Caco-2 (cell line): ENCODE data around the gene NXNL1. TPM values are rescaled to one million over a fixed set of nuclear protein-coding genes. Genes with fewer than 3 reads are reported as not detected.
"Not testable (repeated sequence)": the region's sequence is repeated elsewhere in the genome, so short reads cannot be mapped to it uniquely, and the experiment has no call there.

Source experiments
- BruUV-seq: library from RNA; stranded (reverse); fragments of 400-500 nt; replicated peaks from 2 replicates; lab custom pipeline; 2021; lab: Mats Ljungman, UMichigan
- CTCF ChIA-PET: fragments of 300-600 bp; sonication (Branson Sonifier 250); formaldehyde crosslinking; loops from one replicate; lab custom pipeline; 2022; ENCODE audit warnings: antibody characterized with exemption; lab: Charles Lee
- POLR2A ChIA-PET: fragments of 300-600 bp; sonication (Branson Sonifier 250); formaldehyde crosslinking; loops from one replicate; lab custom pipeline; 2022; ENCODE audit warnings: antibody characterized with exemption; lab: Charles Lee
- DNase-seq, 2 experiments: peaks; one replicate each; pipeline versions ENCODE4 v3.0.0 to v3.0.0-alpha.2; 2020 to 2022
- H3K27me3 ChIP-seq: replicated peaks from 2 replicates; pipeline ENCODE4 v1.6.0; 2011; ENCODE audit warnings: low read length; ENCODE audit not compliant: control insufficient read depth, insufficient read depth
- H3K36me3 ChIP-seq: 2 replicates; pipeline ENCODE4 v1.5.1; 2011; ENCODE audit warnings: low read length; ENCODE audit not compliant: control insufficient read depth, insufficient read depth
- H3K4me1 ChIP-seq: fragments of 250-450 bp; sonication (Bioruptor Pico); 2 replicates; pipeline ENCODE4 v1.5.1; 2020; ENCODE audit warnings: mild to moderate bottlenecking
- H3K4me3 ChIP-seq: 2 replicates; pipeline ENCODE4 v1.5.1; 2011; ENCODE audit warnings: low read depth, mild to moderate bottlenecking, control low read depth, low read length
- H3K9me3 ChIP-seq: fragments of 250-450 bp; sonication (Bioruptor Pico); 2 replicates; pipeline ENCODE4 v1.5.1; 2020; ENCODE audit warnings: mild to moderate bottlenecking, moderate library complexity
- H3K27ac Mint-ChIP-seq: one replicate; pipeline ENCODE4 v1.8.0; 2022; ENCODE audit warnings: mixed read lengths; ENCODE audit not compliant: unreplicated experiment
- H3K27me3 Mint-ChIP-seq: one replicate; pipeline ENCODE4 v1.8.0; 2022; ENCODE audit warnings: mixed read lengths; ENCODE audit not compliant: insufficient read depth, unreplicated experiment
- H3K36me3 Mint-ChIP-seq: one replicate; pipeline ENCODE4 v1.8.0; 2022; ENCODE audit warnings: mild to moderate bottlenecking, mixed read lengths; ENCODE audit not compliant: insufficient read depth, unreplicated experiment
- H3K4me1 Mint-ChIP-seq: one replicate; pipeline ENCODE4 v1.8.0; 2022; ENCODE audit warnings: low read depth, mixed read lengths; ENCODE audit not compliant: unreplicated experiment
- H3K4me3 Mint-ChIP-seq: one replicate; pipeline ENCODE4 v1.8.0; 2022; ENCODE audit warnings: mild to moderate bottlenecking, moderate library complexity, mixed read lengths; ENCODE audit not compliant: unreplicated experiment
- H3K9me3 Mint-ChIP-seq: one replicate; pipeline ENCODE4 v1.8.0; 2022; ENCODE audit warnings: mixed read lengths; ENCODE audit not compliant: unreplicated experiment
- intact Hi-C: fragments of 100-400 bp; cut with micrococcal nuclease; formaldehyde crosslinking; loops from one replicate; pipeline ENCODE4 v1.10.0; 2022; ENCODE audit not compliant: unreplicated experiment
- total RNA-seq: library from RNA; stranded (reverse); gene quantifications from 2 replicates; pipeline ENCODE4 v1.2.3, GENCODE V29; 2022
- TF ChIP-seq, protein P1 (sequence below), 2 experiments: fragments of 200-600 bp in 1 of 2; IDR thresholded peaks; 1 replicate in 1 of 2; 2 replicates in 1 of 2; pipeline versions ENCODE4 v1.5.1 to v1.8.0; 2011 to 2022; ENCODE audit warnings: antibody characterized with exemption in 1 of 2, control low read depth in 1 of 2, inconsistent platforms in 1 of 2, low read depth in 1 of 2, low read length in 1 of 2, mild to moderate bottlenecking in 1 of 2, moderate library complexity in 1 of 2; ENCODE audit not compliant: insufficient read depth in 1 of 2, severe bottlenecking in 1 of 2, unreplicated experiment in 1 of 2

Gene NXNL1
- total RNA-seq, 1 experiment from 2014 or later = not detected

DNA sequence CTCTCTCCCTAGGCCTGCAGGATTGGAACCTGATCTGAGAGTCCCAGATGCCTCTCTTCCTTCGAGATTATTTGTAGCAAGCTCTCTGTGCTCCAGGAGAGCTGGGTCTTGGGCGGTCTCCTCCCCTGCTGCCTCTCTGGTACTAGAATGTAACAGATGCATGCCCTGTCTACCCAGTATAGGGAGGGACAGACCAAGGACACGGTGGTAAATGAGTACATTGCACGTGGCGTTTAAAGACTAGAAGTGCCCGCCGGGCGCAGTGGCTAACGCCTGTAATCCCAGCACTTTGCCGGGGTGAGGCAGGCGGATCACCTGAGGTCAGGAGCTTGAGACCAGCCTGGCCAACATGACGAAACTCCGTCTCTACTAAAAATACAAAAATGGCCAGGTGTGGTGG lies 21.3 kb upstream of the NXNL1 start:
- H3K27me3 ChIP-seq = no peaks in the 10 kb centered on the region
- POLR2A ChIA-PET = no interaction called here
- no peak overlapping the region for H3K4me3 Mint-ChIP-seq
- H3K9me3 ChIP-seq = no peaks in the 10 kb centered on the region
- H3K36me3 ChIP-seq = no peaks in the 10 kb centered on the region
- CTCF ChIA-PET = no interaction called here
- no peak overlapping the region for H3K4me3 ChIP-seq
- TF ChIP-seq, protein P1, sequence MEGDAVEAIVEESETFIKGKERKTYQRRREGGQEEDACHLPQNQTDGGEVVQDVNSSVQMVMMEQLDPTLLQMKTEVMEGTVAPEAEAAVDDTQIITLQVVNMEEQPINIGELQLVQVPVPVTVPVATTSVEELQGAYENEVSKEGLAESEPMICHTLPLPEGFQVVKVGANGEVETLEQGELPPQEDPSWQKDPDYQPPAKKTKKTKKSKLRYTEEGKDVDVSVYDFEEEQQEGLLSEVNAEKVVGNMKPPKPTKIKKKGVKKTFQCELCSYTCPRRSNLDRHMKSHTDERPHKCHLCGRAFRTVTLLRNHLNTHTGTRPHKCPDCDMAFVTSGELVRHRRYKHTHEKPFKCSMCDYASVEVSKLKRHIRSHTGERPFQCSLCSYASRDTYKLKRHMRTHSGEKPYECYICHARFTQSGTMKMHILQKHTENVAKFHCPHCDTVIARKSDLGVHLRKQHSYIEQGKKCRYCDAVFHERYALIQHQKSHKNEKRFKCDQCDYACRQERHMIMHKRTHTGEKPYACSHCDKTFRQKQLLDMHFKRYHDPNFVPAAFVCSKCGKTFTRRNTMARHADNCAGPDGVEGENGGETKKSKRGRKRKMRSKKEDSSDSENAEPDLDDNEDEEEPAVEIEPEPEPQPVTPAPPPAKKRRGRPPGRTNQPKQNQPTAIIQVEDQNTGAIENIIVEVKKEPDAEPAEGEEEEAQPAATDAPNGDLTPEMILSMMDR (IDR thresholded peaks at IDR 0.05; ENCODE audit: insufficient read depth in 1 of 2, low read depth in 1 of 2, low read length in 1 of 2, severe bottlenecking in 1 of 2, unreplicated experiment in 1 of 2) = no peak
- no TSS peak for BruUV-seq
- H3K36me3 Mint-ChIP-seq = peaks cover 4% of the 10 kb centered on the region
- no peaks in the 10 kb centered on the region for H3K9me3 Mint-ChIP-seq
- DNase-seq = no peak
- H3K27ac Mint-ChIP-seq = no peak overlapping the region
- H3K4me1 ChIP-seq = no peaks in the 10 kb centered on the region
- no peaks in the 10 kb centered on the region for H3K27me3 Mint-ChIP-seq
- intact Hi-C loops = no loop called here
- no peaks in the 10 kb centered on the region for H3K4me1 Mint-ChIP-seq

DNA sequence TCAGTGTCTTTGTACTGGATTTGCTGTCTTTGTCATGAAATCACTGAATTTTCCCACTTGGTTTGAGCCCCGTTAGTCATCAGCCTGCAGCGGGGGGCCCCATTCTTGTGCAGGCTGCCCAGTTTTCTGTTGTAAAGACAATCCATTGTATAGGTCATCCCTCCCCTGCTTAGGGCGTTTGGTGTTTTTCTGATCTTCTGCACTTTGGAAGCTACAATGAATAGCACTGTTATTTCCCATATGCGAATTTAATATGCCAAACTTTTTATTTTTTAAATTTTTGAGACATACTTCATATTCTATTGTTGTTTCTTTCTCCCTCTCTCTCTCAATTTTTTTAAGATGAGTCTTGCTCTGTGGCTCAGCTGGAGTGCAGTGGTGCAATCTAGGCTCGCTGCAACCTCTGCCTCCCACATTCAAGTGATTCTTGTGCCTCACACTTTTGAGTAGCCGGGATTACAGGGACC lies 18.6 kb upstream of the NXNL1 start:
- Mint-ChIP-seq H3K9me3 (no peaks in the 10 kb centered on the region), H3K27me3 (no peaks in the 10 kb centered on the region), H3K4me1 (no peaks in the 10 kb centered on the region), H3K27ac (no peak overlapping the region), H3K36me3 (no peaks in the 10 kb centered on the region), H3K4me3 (no peak overlapping the region)
- BruUV-seq = no TSS peak
- POLR2A ChIA-PET = no interaction called here
- CTCF ChIA-PET = no interaction called here
- no peaks in the 10 kb centered on the region for H3K27me3 ChIP-seq
- TF ChIP-seq, protein P1 (IDR thresholded peaks at IDR 0.05; ENCODE audit: insufficient read depth in 1 of 2, low read depth in 1 of 2, low read length in 1 of 2, severe bottlenecking in 1 of 2, unreplicated experiment in 1 of 2) = no peak
- H3K36me3 ChIP-seq = no peaks in the 10 kb centered on the region
- no peak for DNase-seq
- intact Hi-C loops = no loop called here
- H3K9me3 ChIP-seq = no peaks in the 10 kb centered on the region
- H3K4me3 ChIP-seq = no peak overlapping the region
- H3K4me1 ChIP-seq = no peaks in the 10 kb centered on the region

DNA sequence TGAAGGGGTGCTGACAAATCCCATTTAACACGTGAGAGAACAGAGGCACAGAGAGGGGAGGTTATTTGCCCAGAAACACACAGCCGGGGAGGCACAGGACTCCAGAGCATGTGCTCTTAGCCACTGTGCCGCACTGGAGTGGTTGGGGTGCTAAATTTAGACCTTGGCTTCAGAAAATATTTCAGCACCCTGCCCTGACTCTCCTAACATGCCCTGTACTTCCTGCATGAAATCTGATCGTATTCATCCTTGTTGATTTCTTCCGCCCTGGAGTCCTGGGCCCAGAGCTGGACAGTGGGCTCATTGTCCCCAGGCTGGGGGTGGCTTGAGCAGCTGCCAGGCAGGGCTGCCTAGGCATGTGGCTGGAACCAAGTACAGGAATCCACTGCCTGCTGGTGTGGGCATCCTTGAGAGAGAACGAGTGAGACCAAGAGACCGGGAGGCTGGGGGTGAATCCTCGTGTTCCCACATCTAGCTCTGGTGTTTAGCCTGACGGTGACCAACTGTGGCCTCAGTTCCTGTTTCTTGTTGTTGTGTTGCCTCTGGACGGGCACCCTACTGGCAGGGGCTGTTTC lies 14.9 kb upstream of the NXNL1 start:
- no peaks in the 10 kb centered on the region for H3K9me3 Mint-ChIP-seq
- H3K27me3 Mint-ChIP-seq = no peaks in the 10 kb centered on the region
- no peaks in the 10 kb centered on the region for H3K27me3 ChIP-seq
- POLR2A ChIA-PET = no interaction called here
- intact Hi-C loops = no loop called here
- no peak overlapping the region for H3K4me3 ChIP-seq
- no peaks in the 10 kb centered on the region for H3K4me1 Mint-ChIP-seq
- no peak overlapping the region for H3K27ac Mint-ChIP-seq
- no peak for DNase-seq
- TF ChIP-seq, protein P1 (IDR thresholded peaks at IDR 0.05; ENCODE audit: insufficient read depth in 1 of 2, low read depth in 1 of 2, low read length in 1 of 2, severe bottlenecking in 1 of 2, unreplicated experiment in 1 of 2) = no peak
- no TSS peak for BruUV-seq
- no peaks in the 10 kb centered on the region for H3K9me3 ChIP-seq
- no peaks in the 10 kb centered on the region for H3K36me3 Mint-ChIP-seq
- no peaks in the 10 kb centered on the region for H3K4me1 ChIP-seq
- H3K4me3 Mint-ChIP-seq = no peak overlapping the region
- H3K36me3 ChIP-seq = no peaks in the 10 kb centered on the region
- CTCF ChIA-PET = no interaction called here

DNA sequence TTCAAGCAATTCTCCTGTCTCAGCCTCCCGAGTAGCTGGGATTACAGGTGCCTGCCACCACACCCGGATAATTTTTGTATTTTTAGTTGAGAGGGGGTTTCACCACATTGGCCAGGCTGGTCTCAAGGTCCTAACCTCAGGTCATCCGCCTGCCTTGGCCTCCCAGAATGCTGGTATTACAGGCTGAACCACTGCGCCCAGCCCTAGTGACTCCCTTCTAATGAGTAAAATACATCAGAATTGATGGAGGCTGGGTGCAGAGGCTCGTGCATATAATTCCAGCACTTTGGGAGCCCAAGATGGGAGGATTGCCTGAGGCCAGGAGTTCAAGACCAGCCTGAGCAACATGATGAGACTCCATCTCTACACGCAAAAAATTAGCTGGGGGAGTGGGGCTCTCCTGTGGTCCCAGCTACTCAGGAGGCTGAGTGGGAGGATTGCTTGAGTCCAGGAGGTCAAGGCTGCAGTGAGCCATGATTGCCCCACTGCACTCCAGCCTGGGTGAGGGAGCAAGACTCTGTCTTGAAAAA lies 14.3 kb upstream of the NXNL1 start:
- H3K4me3 ChIP-seq, H3K27me3 ChIP-seq, intact Hi-C loops, DNase-seq, CTCF ChIA-PET, H3K4me1 Mint-ChIP-seq, H3K9me3 Mint-ChIP-seq, H3K36me3 Mint-ChIP-seq, H3K9me3 ChIP-seq, H3K4me3 Mint-ChIP-seq, BruUV-seq, H3K27ac Mint-ChIP-seq, H3K4me1 ChIP-seq, H3K36me3 ChIP-seq, POLR2A ChIA-PET, H3K27me3 Mint-ChIP-seq: not testable (repeated sequence)
